HG03039 (cell line): Measurements from ENCODE around the gene GIMAP4.
"Not testable (repeated sequence)": the region's sequence is repeated elsewhere in the genome, so short reads cannot be mapped to it uniquely, and the experiment has no call there.

Experiments
- ATAC-seq: cut with Tn5 transposase; IDR thresholded peaks from one replicate; pipeline ENCODE4 v1.9.1; 2021; ENCODE audit warnings: mild to moderate bottlenecking, moderate library complexity; ENCODE audit not compliant: unreplicated experiment

Gene GIMAP4

GRCh38 chr7:150567169-150567568, at the start of gene GIMAP4:
Gene GIMAP4 (plus strand): TSS chr7:150567390. CDS start chr7:150569902, 2,512 bp downstream.
- ATAC-seq = no peak

GRCh38 chr7:150519310-150519709, 47.9 kb upstream of the GIMAP4 start:
- no peak for ATAC-seq

GRCh38 chr7:150520145-150520544, 47.0 kb upstream of the GIMAP4 start:
- ATAC-seq = no peak

- not testable (repeated sequence) for ATAC-seq
Observed at GRCh38 chr7:150522931-150523330, 44.3 kb upstream of the GIMAP4 start.

- no peak for ATAC-seq
Observed at GRCh38 chr7:150524018-150524417, 43.2 kb upstream of the GIMAP4 start.

- ATAC-seq = no peak
Observed at GRCh38 chr7:150531704-150532103, 35.5 kb upstream of the GIMAP4 start.

- no peak for ATAC-seq
Observed at GRCh38 chr7:150538259-150538658, 28.9 kb upstream of the GIMAP4 start.

GRCh38 chr7:150553163-150553562, 14.0 kb upstream of the GIMAP4 start:
- no peak for ATAC-seq

- ATAC-seq = no peak
Observed at GRCh38 chr7:150556521-150557138, 10.6 kb upstream of the GIMAP4 start.

GRCh38 chr7:150560486-150560885, 6.7 kb upstream of the GIMAP4 start:
- no peak for ATAC-seq

GRCh38 chr7:150562919-150563318, 4.3 kb upstream of the GIMAP4 start:
- ATAC-seq = no peak

GRCh38 chr7:150564006-150564405, 3.2 kb upstream of the GIMAP4 start:
- ATAC-seq = no peak

GRCh38 chr7:150564566-150564965, 2.6 kb upstream of the GIMAP4 start:
- no peak for ATAC-seq

GRCh38 chr7:150565239-150565638, 2.0 kb upstream of the GIMAP4 start:
- ATAC-seq = no peak

- no peak for ATAC-seq
Observed at GRCh38 chr7:150566123-150566522, 1.1 kb upstream of the GIMAP4 start.

- ATAC-seq = no peak
Observed at GRCh38 chr7:150566572-150566971, 618 bp upstream of the GIMAP4 start.

- no peak for ATAC-seq
Observed at GRCh38 chr7:150567871-150568301, 696 bp downstream of the GIMAP4 start.

GRCh38 chr7:150568714-150569113, 1.5 kb downstream of the GIMAP4 start:
- ATAC-seq = no peak

GRCh38 chr7:150569245-150569955, 2.2 kb downstream of the GIMAP4 start:
- ATAC-seq = no peak

GRCh38 chr7:150570556-150571465, 3.6 kb downstream of the GIMAP4 start:
- ATAC-seq = no peak

GRCh38 chr7:150572496-150572895, 5.3 kb downstream of the GIMAP4 start:
- no peak for ATAC-seq
